Measurements from ENCODE around the gene ARID2. TPM values are rescaled to one million over a fixed set of nuclear protein-coding genes. Genes with fewer than 3 reads are reported as not detected.

Gene ARID2
- total RNA-seq, 1 experiment from 2014 or later = 64.9 TPM

GRCh38 chr12:45763381-45763780 is 33.9 kb downstream of the ARID2 start:
- Histone ChIP-seq H3K27ac (no peak overlapping the region), H3K36me3 (peaks cover 15% of the 10 kb centered on the region), H3K9me3 (replicated peaks) (no peaks in the 10 kb centered on the region), H3K4me3 (no peak overlapping the region), H3K27me3 (no peaks in the 10 kb centered on the region), H3K4me1 (no peaks in the 10 kb centered on the region)
- no peak for DNase-seq

GRCh38 chr12:45768194-45768593 is 38.7 kb downstream of the ARID2 start:
- Histone ChIP-seq H3K27me3 (no peaks in the 10 kb centered on the region), H3K4me3 (no peak overlapping the region), H3K4me1 (no peaks in the 10 kb centered on the region), H3K36me3 (peaks cover 15% of the 10 kb centered on the region), H3K27ac (no peak overlapping the region), H3K9me3 (replicated peaks) (peaks cover 11% of the 10 kb centered on the region; the same call in 1 of the 2 replicates)
- no peak for DNase-seq

GRCh38 chr12:45773747-45774146 is 44.2 kb downstream of the ARID2 start:
- H3K4me3 ChIP-seq = no peak overlapping the region
- H3K27ac ChIP-seq = no peak overlapping the region
- H3K9me3 ChIP-seq (replicated peaks) = peaks cover 10% of the 10 kb centered on the region; the same call in 1 of the 2 replicates
- H3K27me3 ChIP-seq = no peaks in the 10 kb centered on the region
- peaks cover 5% of the 10 kb centered on the region; the same call in 1 of the 2 replicates for H3K36me3 ChIP-seq
- no peak for DNase-seq
- no peaks in the 10 kb centered on the region for H3K4me1 ChIP-seq

GRCh38 chr12:45774508-45775162 is 45.1 kb downstream of the ARID2 start:
- no peaks in the 10 kb centered on the region for H3K27me3 ChIP-seq
- no peak for DNase-seq
- no peaks in the 10 kb centered on the region for H3K4me1 ChIP-seq
- H3K9me3 ChIP-seq (replicated peaks) = peaks cover under 1% of the 10 kb centered on the region; the same call in 1 of the 2 replicates
- peaks cover 13% of the 10 kb centered on the region; the same call in 1 of the 2 replicates for H3K36me3 ChIP-seq
- no peak overlapping the region for H3K27ac ChIP-seq
- H3K4me3 ChIP-seq = no peak overlapping the region

GRCh38 chr12:45775465-45775864 is 46.0 kb downstream of the ARID2 start:
- no peak overlapping the region for H3K4me3 ChIP-seq
- no peak for DNase-seq
- H3K9me3 ChIP-seq (replicated peaks) = no peaks in the 10 kb centered on the region
- H3K27me3 ChIP-seq = no peaks in the 10 kb centered on the region
- H3K27ac ChIP-seq = no peak overlapping the region
- peaks cover 13% of the 10 kb centered on the region; the same call in 1 of the 2 replicates for H3K36me3 ChIP-seq
- H3K4me1 ChIP-seq = no peaks in the 10 kb centered on the region

GRCh38 chr12:45775964-45776363 is 46.5 kb downstream of the ARID2 start:
- Histone ChIP-seq H3K27me3 (no peaks in the 10 kb centered on the region), H3K4me1 (no peaks in the 10 kb centered on the region), H3K4me3 (no peak overlapping the region), H3K27ac (no peak overlapping the region), H3K36me3 (peaks cover 13% of the 10 kb centered on the region; the same call in 1 of the 2 replicates), H3K9me3 (replicated peaks) (no peaks in the 10 kb centered on the region)
- no peak for DNase-seq

- Histone ChIP-seq H3K27me3 (no peaks in the 10 kb centered on the region), H3K27ac (no peak overlapping the region), H3K4me3 (no peak overlapping the region), H3K9me3 (replicated peaks) (no peaks in the 10 kb centered on the region), H3K4me1 (no peaks in the 10 kb centered on the region), H3K36me3 (peaks cover 13% of the 10 kb centered on the region; the same call in 1 of the 2 replicates)
- no peak for DNase-seq
These were observed 50.4 kb downstream of the ARID2 start for GRCh38 chr12:45779936-45780335.

- no peaks in the 10 kb centered on the region for H3K27me3 ChIP-seq
- H3K36me3 ChIP-seq = peaks cover 10% of the 10 kb centered on the region; the same call in 1 of the 2 replicates
- H3K4me1 ChIP-seq = no peaks in the 10 kb centered on the region
- no peak for DNase-seq
- no peaks in the 10 kb centered on the region for H3K9me3 ChIP-seq (replicated peaks)
- H3K4me3 ChIP-seq = no peak overlapping the region
- H3K27ac ChIP-seq = no peak overlapping the region
These were observed 51.6 kb downstream of the ARID2 start for GRCh38 chr12:45781080-45781479.

GRCh38 chr12:45785315-45785714 is 55.8 kb downstream of the ARID2 start:
- Histone ChIP-seq H3K27me3 (no peaks in the 10 kb centered on the region), H3K36me3 (no peaks in the 10 kb centered on the region; the same call in 1 of the 2 replicates), H3K4me1 (no peaks in the 10 kb centered on the region), H3K4me3 (no peak overlapping the region), H3K27ac (no peak overlapping the region), H3K9me3 (replicated peaks) (no peaks in the 10 kb centered on the region)
- no peak for DNase-seq

GRCh38 chr12:45789025-45789424 is 59.5 kb downstream of the ARID2 start:
- Histone ChIP-seq H3K36me3 (no peaks in the 10 kb centered on the region; the same call in 1 of the 2 replicates), H3K27me3 (no peaks in the 10 kb centered on the region), H3K27ac (no peak overlapping the region), H3K4me3 (no peak overlapping the region), H3K9me3 (replicated peaks) (no peaks in the 10 kb centered on the region), H3K4me1 (no peaks in the 10 kb centered on the region)
- peak in 1 of 2 experiments; percentile 12 for DNase-seq

- Histone ChIP-seq H3K9me3 (replicated peaks) (no peaks in the 10 kb centered on the region; the same call in 1 of the 2 replicates), H3K27ac (no peak overlapping the region), H3K4me1 (no peaks in the 10 kb centered on the region), H3K36me3 (peaks cover 4% of the 10 kb centered on the region), H3K4me3 (no peak overlapping the region), H3K27me3 (no peaks in the 10 kb centered on the region)
- DNase-seq = peak in 1 of 2 experiments; percentile 20
These were observed 64.9 kb downstream of the ARID2 start for GRCh38 chr12:45794422-45794821.

GRCh38 chr12:45801625-45802024 is 72.1 kb downstream of the ARID2 start:
- Histone ChIP-seq H3K4me1 (no peaks in the 10 kb centered on the region), H3K9me3 (replicated peaks) (no peaks in the 10 kb centered on the region), H3K27ac (no peak overlapping the region), H3K36me3 (peaks cover 13% of the 10 kb centered on the region), H3K27me3 (no peaks in the 10 kb centered on the region), H3K4me3 (no peak overlapping the region)
- no peak for DNase-seq

- Histone ChIP-seq H3K4me1 (no peaks in the 10 kb centered on the region), H3K27me3 (no peaks in the 10 kb centered on the region), H3K36me3 (peaks cover 13% of the 10 kb centered on the region), H3K27ac (no peak overlapping the region), H3K4me3 (no peak overlapping the region), H3K9me3 (replicated peaks) (no peaks in the 10 kb centered on the region)
- DNase-seq = no peak
These were observed 73.6 kb downstream of the ARID2 start for GRCh38 chr12:45803111-45803510.

GRCh38 chr12:45816652-45817051 is 87.1 kb downstream of the ARID2 start:
- H3K27ac ChIP-seq = no peak overlapping the region
- no peaks in the 10 kb centered on the region for H3K27me3 ChIP-seq
- H3K9me3 ChIP-seq (replicated peaks) = no peaks in the 10 kb centered on the region
- no peak overlapping the region for H3K4me3 ChIP-seq
- H3K36me3 ChIP-seq = peaks cover 28% of the 10 kb centered on the region
- DNase-seq = no peak
- no peaks in the 10 kb centered on the region for H3K4me1 ChIP-seq

- H3K27me3 ChIP-seq = no peaks in the 10 kb centered on the region
- DNase-seq = no peak
- H3K4me1 ChIP-seq = no peaks in the 10 kb centered on the region
- no peak overlapping the region for H3K27ac ChIP-seq
- H3K9me3 ChIP-seq (replicated peaks) = 0 out of 2 replicates have a peak, but pooled peaks cover 2% of the 10 kb centered on the region
- H3K4me3 ChIP-seq = no peak overlapping the region
- peaks cover 48% of the 10 kb centered on the region for H3K36me3 ChIP-seq
These were observed 98.5 kb downstream of the ARID2 start for GRCh38 chr12:45827974-45828373.

- Histone ChIP-seq H3K4me1 (no peaks in the 10 kb centered on the region), H3K27ac (no peak overlapping the region), H3K36me3 (peaks cover 44% of the 10 kb centered on the region), H3K9me3 (replicated peaks) (0 out of 2 replicates have a peak, but pooled peaks cover 2% of the 10 kb centered on the region), H3K27me3 (no peaks in the 10 kb centered on the region), H3K4me3 (no peak overlapping the region)
- no peak for DNase-seq
These were observed 98.9 kb downstream of the ARID2 start for GRCh38 chr12:45828402-45828801.

Measured in SJCRH30 (cell line).